Vagina (tissue), 2 donors: ENCODE results near the gene GGNBP2. TPM values are rescaled to one million over a fixed set of nuclear protein-coding genes. Genes with fewer than 3 reads are reported as not detected.
A peak's percentile ranks its signal among the peaks of the same experiment; 100 is the strongest.

Source experiments
- DNase-seq, 2 donors: peaks; one replicate each; pipeline ENCODE4 v3.0.0-alpha.2; 2017; ENCODE audit errors: extremely low spot score in 2 of 2
- H3K27ac ChIP-seq: fragments of 200-600 bp; sonication (generic); one replicate; pipeline ENCODE4 v1.5.1; 2019
- H3K27me3 ChIP-seq: fragments of 200-600 bp; sonication (generic); one replicate; pipeline ENCODE4 v1.5.1; 2019
- H3K36me3 ChIP-seq, 2 donors: fragments of 200-600 bp; sonication (generic); one replicate each; pipeline ENCODE4 v1.5.1; 2017 to 2019
- H3K4me1 ChIP-seq: fragments of 200-600 bp; sonication (generic); one replicate; pipeline ENCODE4 v1.5.1; 2019
- H3K4me3 ChIP-seq, 2 donors: fragments of 200-600 bp; sonication (generic); 1 replicate in 1 of 2; 2 replicates in 1 of 2; pipeline ENCODE4 v1.5.1; 2016 to 2019
- H3K9me3 ChIP-seq: fragments of 200-600 bp; sonication (generic); one replicate; pipeline ENCODE4 v1.5.1; 2019
- POLR2A ChIP-seq, 2 donors: fragments of 450-650 bp; IDR thresholded peaks; one replicate each; pipeline ENCODE4 v1.6.1; 2017; ENCODE audit warnings: antibody characterized with exemption in 2 of 2, mild to moderate bottlenecking in 2 of 2, moderate library complexity in 2 of 2
- POLR2AphosphoS5 ChIP-seq, 2 donors: sonication (generic); formaldehyde crosslinking; IDR thresholded peaks; one replicate each; pipeline ENCODE4 v1.9.0; 2017; ENCODE audit warnings: antibody characterized with exemption in 2 of 2, mild to moderate bottlenecking in 2 of 2, low read depth in 1 of 2; ENCODE audit not compliant: insufficient read depth in 1 of 2
- intact Hi-C: fragments of 100-400 bp; cut with DNase I; formaldehyde crosslinking; loops from one replicate; pipeline ENCODE4 v1.15.1; 2023
- total RNA-seq: library from RNA; depleted of rRNA; stranded (reverse); fragments of >200 nt; gene quantifications from one replicate; pipeline ENCODE4 v1.2.3, GENCODE V29; 2016
- TF ChIP-seq, protein P1 (sequence below), 3 experiments: fragments of 450-650 bp in 2 of 3; fragments of 200-600 bp in 1 of 3; sonication (generic) in 1 of 3; IDR thresholded peaks; one replicate each; pipeline ENCODE4 v1.5.1; 2017 to 2019; ENCODE audit warnings: antibody characterized with exemption in 3 of 3, mild to moderate bottlenecking in 2 of 3, moderate library complexity in 2 of 3

GGNBP2 gene
- total RNA-seq, 1 donor from 2014 or later = 47.9 TPM

DNA sequence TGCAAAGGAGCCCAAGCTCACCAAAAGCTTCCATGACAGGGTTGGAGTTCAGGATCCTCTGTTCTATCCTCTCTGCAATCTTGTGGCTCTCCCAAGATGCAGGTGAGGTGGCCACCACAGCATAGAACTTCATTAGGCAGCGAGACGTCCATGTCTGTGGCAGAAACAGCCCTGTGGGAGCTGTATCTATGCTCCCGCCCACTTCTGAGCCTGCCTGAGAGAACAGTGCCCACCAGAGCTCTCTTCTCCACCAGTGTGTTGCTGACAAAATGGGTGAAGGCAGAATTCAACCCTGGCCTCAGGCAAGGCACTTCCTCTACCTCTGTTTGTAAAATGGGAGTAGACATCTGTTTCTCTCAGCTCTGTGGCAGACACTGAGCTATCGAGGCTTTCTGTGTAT, 28.9 kb upstream of the GGNBP2 start:
- Histone ChIP-seq H3K27me3 (no peaks in the 10 kb centered on the region), H3K27ac (no peak overlapping the region), H3K4me3 (no peak overlapping the region), H3K4me1 (no peaks in the 10 kb centered on the region), H3K9me3 (no peaks in the 10 kb centered on the region), H3K36me3 (peaks cover 0 to 6% of the 10 kb centered on the region in 2 donors)
- TF ChIP-seq POLR2AphosphoS5 (IDR thresholded peaks at IDR 0.05; ENCODE audit: insufficient read depth in 1 of 2, low read depth in 1 of 2) (no peak), POLR2A (IDR thresholded peaks at IDR 0.05) (no peak)
- TF ChIP-seq, protein P1, sequence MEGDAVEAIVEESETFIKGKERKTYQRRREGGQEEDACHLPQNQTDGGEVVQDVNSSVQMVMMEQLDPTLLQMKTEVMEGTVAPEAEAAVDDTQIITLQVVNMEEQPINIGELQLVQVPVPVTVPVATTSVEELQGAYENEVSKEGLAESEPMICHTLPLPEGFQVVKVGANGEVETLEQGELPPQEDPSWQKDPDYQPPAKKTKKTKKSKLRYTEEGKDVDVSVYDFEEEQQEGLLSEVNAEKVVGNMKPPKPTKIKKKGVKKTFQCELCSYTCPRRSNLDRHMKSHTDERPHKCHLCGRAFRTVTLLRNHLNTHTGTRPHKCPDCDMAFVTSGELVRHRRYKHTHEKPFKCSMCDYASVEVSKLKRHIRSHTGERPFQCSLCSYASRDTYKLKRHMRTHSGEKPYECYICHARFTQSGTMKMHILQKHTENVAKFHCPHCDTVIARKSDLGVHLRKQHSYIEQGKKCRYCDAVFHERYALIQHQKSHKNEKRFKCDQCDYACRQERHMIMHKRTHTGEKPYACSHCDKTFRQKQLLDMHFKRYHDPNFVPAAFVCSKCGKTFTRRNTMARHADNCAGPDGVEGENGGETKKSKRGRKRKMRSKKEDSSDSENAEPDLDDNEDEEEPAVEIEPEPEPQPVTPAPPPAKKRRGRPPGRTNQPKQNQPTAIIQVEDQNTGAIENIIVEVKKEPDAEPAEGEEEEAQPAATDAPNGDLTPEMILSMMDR (IDR thresholded peaks at IDR 0.05) = no peak
- intact Hi-C loops = no loop called here
- peak in 1 of 2 donors; percentile 67 for DNase-seq

DNA sequence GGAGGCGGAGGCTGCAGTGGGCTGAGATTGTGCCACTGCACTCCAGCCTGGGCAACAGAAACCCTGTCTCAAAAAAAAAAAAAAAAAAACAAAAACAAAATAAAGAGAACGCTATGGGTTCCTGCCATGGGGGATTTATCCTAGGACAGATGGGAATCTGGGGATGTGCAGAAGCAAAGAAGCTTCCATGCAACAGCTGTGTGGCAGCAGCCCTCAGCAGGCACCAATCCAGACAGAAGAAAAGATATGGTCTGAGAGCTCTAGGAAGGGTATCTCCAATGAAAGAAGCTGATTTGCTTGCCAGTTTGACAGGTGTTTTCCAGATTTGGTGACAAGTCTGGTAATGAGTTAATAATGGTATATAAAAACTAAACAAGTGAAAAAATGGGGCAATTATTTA, 21.6 kb upstream of the GGNBP2 start:
- no peak overlapping the region for H3K4me3 ChIP-seq
- intact Hi-C loops = no loop called here
- TF ChIP-seq, protein P1 (IDR thresholded peaks at IDR 0.05) = no peak
- no peak for TF ChIP-seq POLR2A (IDR thresholded peaks at IDR 0.05)
- TF ChIP-seq POLR2AphosphoS5 (IDR thresholded peaks at IDR 0.05; ENCODE audit: insufficient read depth in 1 of 2, low read depth in 1 of 2) = no peak
- no peaks in the 10 kb centered on the region for H3K27me3 ChIP-seq
- H3K27ac ChIP-seq = no peak overlapping the region
- peaks cover 0 to 44% of the 10 kb centered on the region in 2 donors for H3K36me3 ChIP-seq
- no peaks in the 10 kb centered on the region for H3K4me1 ChIP-seq
- no peaks in the 10 kb centered on the region for H3K9me3 ChIP-seq
- no peak for DNase-seq

DNA sequence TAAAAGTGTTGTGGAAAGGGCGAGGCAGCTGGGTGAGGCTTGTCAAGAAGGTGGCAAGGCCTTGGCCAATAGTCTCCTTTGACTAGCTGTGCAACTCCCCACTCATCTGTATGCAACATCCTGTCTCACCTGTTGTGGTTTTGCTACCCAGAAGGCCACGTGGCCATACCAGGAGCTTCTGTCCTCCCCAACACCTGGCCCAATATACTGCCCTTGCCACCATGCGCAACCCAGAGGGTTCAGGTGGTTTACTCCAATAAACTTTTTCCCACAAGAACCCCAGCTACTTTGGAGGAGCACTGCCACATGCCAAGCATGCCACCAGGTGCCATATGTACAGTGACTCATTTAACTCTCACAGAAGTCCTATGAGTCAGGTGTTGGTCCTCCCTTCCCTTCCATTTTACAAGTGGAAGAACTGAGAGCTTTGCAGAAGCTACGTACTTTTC, 20.3 kb upstream of the GGNBP2 start:
- peaks cover 0 to 55% of the 10 kb centered on the region in 2 donors for H3K36me3 ChIP-seq
- no peaks in the 10 kb centered on the region for H3K9me3 ChIP-seq
- no peak overlapping the region for H3K27ac ChIP-seq
- H3K27me3 ChIP-seq = no peaks in the 10 kb centered on the region
- H3K4me3 ChIP-seq = no peak overlapping the region
- no peaks in the 10 kb centered on the region for H3K4me1 ChIP-seq
- TF ChIP-seq POLR2AphosphoS5 (IDR thresholded peaks at IDR 0.05; ENCODE audit: insufficient read depth in 1 of 2, low read depth in 1 of 2) (no peak), POLR2A (IDR thresholded peaks at IDR 0.05) (no peak)
- TF ChIP-seq, protein P1 (IDR thresholded peaks at IDR 0.05) = no peak
- intact Hi-C loops = no loop called here
- DNase-seq = no peak

DNA sequence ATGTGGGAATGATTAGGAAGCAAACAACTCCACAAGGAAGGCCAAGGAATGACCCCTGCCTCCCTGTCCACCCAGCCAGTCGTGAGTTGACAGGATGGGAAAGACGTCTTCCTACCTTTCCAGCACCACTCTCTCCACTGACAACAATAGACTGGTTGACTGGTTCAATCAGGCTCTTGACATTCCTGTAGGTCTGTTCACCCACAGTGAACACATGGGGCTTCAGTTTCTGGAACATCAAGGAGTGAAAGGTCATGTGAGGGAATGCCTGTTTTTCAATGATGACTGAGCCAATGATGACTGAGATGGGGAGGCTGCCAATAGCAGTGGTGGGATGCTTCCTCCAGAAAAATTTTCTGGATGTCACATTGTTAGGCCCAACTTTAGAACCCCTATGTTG, 19.6 kb upstream of the GGNBP2 start:
- no peak overlapping the region for H3K4me3 ChIP-seq
- DNase-seq = no peak
- peaks cover 0 to 55% of the 10 kb centered on the region in 2 donors for H3K36me3 ChIP-seq
- intact Hi-C loops = no loop called here
- no peaks in the 10 kb centered on the region for H3K9me3 ChIP-seq
- no peaks in the 10 kb centered on the region for H3K27me3 ChIP-seq
- TF ChIP-seq POLR2A (IDR thresholded peaks at IDR 0.05) (no peak), POLR2AphosphoS5 (IDR thresholded peaks at IDR 0.05; ENCODE audit: insufficient read depth in 1 of 2, low read depth in 1 of 2) (no peak)
- TF ChIP-seq, protein P1 (IDR thresholded peaks at IDR 0.05) = no peak
- H3K27ac ChIP-seq = no peak overlapping the region
- no peaks in the 10 kb centered on the region for H3K4me1 ChIP-seq

DNA sequence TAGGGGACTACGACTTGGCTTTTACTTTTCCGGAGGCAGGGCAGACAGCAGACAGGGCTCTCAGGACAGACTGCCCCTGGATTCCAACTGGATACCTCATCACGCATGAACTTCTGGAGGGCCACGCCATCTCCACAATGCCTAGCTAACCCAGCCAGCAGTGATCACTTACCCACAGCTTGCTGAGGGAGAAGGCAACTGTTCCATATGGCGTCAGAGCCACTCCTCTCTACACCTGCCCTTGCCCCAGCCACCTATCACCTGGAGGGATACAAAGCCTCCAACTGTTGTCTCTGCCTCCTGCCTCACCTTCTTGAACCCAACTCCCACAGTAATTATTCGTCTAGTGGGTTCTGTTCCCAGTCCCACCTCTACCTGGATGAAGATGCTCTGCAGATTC, 18.8 kb upstream of the GGNBP2 start:
- H3K27ac ChIP-seq = no peak overlapping the region
- no peaks in the 10 kb centered on the region for H3K9me3 ChIP-seq
- no peak for DNase-seq
- intact Hi-C loops = no loop called here
- H3K4me1 ChIP-seq = no peaks in the 10 kb centered on the region
- peaks cover 0 to 55% of the 10 kb centered on the region in 2 donors for H3K36me3 ChIP-seq
- H3K27me3 ChIP-seq = no peaks in the 10 kb centered on the region
- H3K4me3 ChIP-seq = no peak overlapping the region
- TF ChIP-seq POLR2A (IDR thresholded peaks at IDR 0.05) (no peak), POLR2AphosphoS5 (IDR thresholded peaks at IDR 0.05; ENCODE audit: insufficient read depth in 1 of 2, low read depth in 1 of 2) (no peak)
- TF ChIP-seq, protein P1 (IDR thresholded peaks at IDR 0.05) = no peak
